GM23338 (cell line): ENCODE measurements around the gene L3MBTL2. TPM values are rescaled to one million over a fixed set of nuclear protein-coding genes. Genes with fewer than 3 reads are reported as not detected.
A peak's percentile ranks its signal among the peaks of the same experiment; 100 is the strongest.

Experiments
- ATAC-seq: fragments of 200-7000 bp; cut with Tn5 transposase; 3 replicates; pipeline ENCODE4 v1.9.1; 2020
- DNase-seq: peaks from one replicate; pipeline ENCODE4 v3.0.0-alpha.2; 2015; ENCODE audit warnings: low spot score
- H2AFZ ChIP-seq: fragments of 200-600 bp; sonication (generic); 2 replicates; pipeline ENCODE4 v1.8.0; 2016; ENCODE audit warnings: antibody characterized with exemption, mild to moderate bottlenecking, moderate library complexity
- H3F3A ChIP-seq: fragments of 200-600 bp; sonication (generic); replicated peaks from 2 replicates; pipeline ENCODE4 v1.8.0; 2017; ENCODE audit warnings: antibody characterized with exemption, mixed run types, low read depth
- H3K27ac ChIP-seq: fragments of 200-600 bp; sonication (generic); 2 replicates; pipeline ENCODE4 v1.6.1; 2016; ENCODE audit warnings: low read depth
- H3K27me3 ChIP-seq: fragments of 200-600 bp; sonication (generic); 2 replicates; pipeline ENCODE4 v1.8.0; 2016; ENCODE audit warnings: mild to moderate bottlenecking, mixed run types, moderate library complexity; ENCODE audit not compliant: insufficient read depth
- H3K36me3 ChIP-seq: fragments of 200-600 bp; sonication (generic); 2 replicates; pipeline ENCODE4 v1.8.0; 2016; ENCODE audit warnings: mild to moderate bottlenecking; ENCODE audit not compliant: insufficient read depth
- H3K4me1 ChIP-seq: fragments of 200-600 bp; sonication (generic); 2 replicates; pipeline ENCODE4 v1.8.0; 2016; ENCODE audit warnings: mild to moderate bottlenecking, moderate library complexity; ENCODE audit not compliant: insufficient read depth
- H3K4me2 ChIP-seq: fragments of 200-600 bp; sonication (generic); 2 replicates; pipeline ENCODE4 v1.7.1; 2017; ENCODE audit warnings: mixed run types
- H3K4me3 ChIP-seq: fragments of 200-600 bp; sonication (generic); 2 replicates; pipeline ENCODE4 v1.6.1; 2016; ENCODE audit warnings: mixed run types
- H3K79me2 ChIP-seq: fragments of 200-600 bp; sonication (generic); replicated peaks from 2 replicates; pipeline ENCODE4 v1.8.0; 2017; ENCODE audit warnings: mild to moderate bottlenecking; ENCODE audit not compliant: insufficient read depth
- H3K9me2 ChIP-seq: fragments of 200-600 bp; sonication (generic); 2 replicates; pipeline ENCODE4 v1.8.0; 2017; ENCODE audit not compliant: insufficient read depth
- H4K20me1 ChIP-seq: fragments of 200-600 bp; sonication (generic); replicated peaks from 2 replicates; pipeline ENCODE4 v1.8.0; 2017; ENCODE audit warnings: mild to moderate bottlenecking; ENCODE audit not compliant: insufficient read depth
- H3K27ac Mint-ChIP-seq: 2 replicates; pipeline ENCODE4 v1.8.0; 2020; ENCODE audit warnings: inconsistent platforms, mild to moderate bottlenecking, moderate library complexity, mixed read lengths
- H3K27me3 Mint-ChIP-seq: 3 replicates; pipeline ENCODE4 v1.8.0; 2022; ENCODE audit warnings: low read depth, mild to moderate bottlenecking, moderate library complexity, mixed read lengths, inconsistent platforms; ENCODE audit not compliant: insufficient read depth, poor library complexity
- H3K36me3 Mint-ChIP-seq: 3 replicates; pipeline ENCODE4 v1.8.0; 2021; ENCODE audit warnings: low read depth, mild to moderate bottlenecking, inconsistent platforms, moderate library complexity, mixed read lengths
- H3K4me1 Mint-ChIP-seq: 3 replicates; pipeline ENCODE4 v1.8.0; 2020; ENCODE audit warnings: mild to moderate bottlenecking, inconsistent platforms, mixed read lengths
- H3K4me3 Mint-ChIP-seq: 3 replicates; pipeline ENCODE4 v1.8.0; 2021; ENCODE audit warnings: moderate library complexity, mild to moderate bottlenecking, inconsistent platforms, mixed read lengths
- H3K9me3 Mint-ChIP-seq: 3 replicates; pipeline ENCODE4 v1.8.0; 2020; ENCODE audit warnings: moderate library complexity, mild to moderate bottlenecking, inconsistent platforms, mixed read lengths
- CREB1 ChIP-seq: fragments of 250-450 bp; sonication (Bioruptor Pico); IDR thresholded peaks from 2 replicates; pipeline ENCODE4 v1.5.0; 2020; ENCODE audit warnings: low read depth, mild to moderate bottlenecking, moderate library complexity
- CTCF ChIP-seq, 2 experiments: fragments of 200-600 bp in 1 of 2; sonication (generic) in 1 of 2; conservative IDR thresholded peaks; 2 replicates each; pipeline versions ENCODE4 v1.5.1 to v1.6.1; 2016 to 2017; ENCODE audit warnings: antibody characterized with exemption in 2 of 2, low read depth in 2 of 2, mild to moderate bottlenecking in 2 of 2, moderate library complexity in 1 of 2
- ETS1 ChIP-seq: IDR thresholded peaks from 2 replicates; pipeline ENCODE4 v1.6.1; 2016; ENCODE audit warnings: antibody characterized with exemption
- EZH2 ChIP-seq: fragments of 200-600 bp; sonication (generic); IDR thresholded peaks from one replicate; pipeline ENCODE4 v1.8.0; 2017; ENCODE audit warnings: antibody characterized with exemption, mild to moderate bottlenecking, low read depth; ENCODE audit not compliant: unreplicated experiment
- EZH2phosphoT487 ChIP-seq: fragments of 200-600 bp; sonication (generic); IDR thresholded peaks from one replicate; pipeline ENCODE4 v1.8.1; 2018; ENCODE audit warnings: antibody characterized with exemption; ENCODE audit not compliant: unreplicated experiment
- JUNB ChIP-seq: IDR thresholded peaks from one replicate; pipeline ENCODE4 v1.6.1; 2016; ENCODE audit warnings: antibody characterized with exemption; ENCODE audit not compliant: unreplicated experiment
- NANOG ChIP-seq: IDR thresholded peaks from 2 replicates; pipeline ENCODE4 v1.6.1; 2016; ENCODE audit warnings: antibody characterized with exemption, borderline replicate concordance
- POLR2AphosphoS5 ChIP-seq: IDR thresholded peaks from 2 replicates; pipeline ENCODE4 v1.6.1; 2016; ENCODE audit warnings: antibody characterized with exemption, low read depth
- STAT1 ChIP-seq: IDR thresholded peaks from one replicate; pipeline ENCODE4 v1.6.1; 2016; ENCODE audit warnings: antibody characterized with exemption; ENCODE audit not compliant: unreplicated experiment
- ZNF114 ChIP-seq: fragments of 250-450 bp; sonication (Bioruptor Pico); IDR thresholded peaks from 2 replicates; pipeline ENCODE4 v1.5.0; 2020; ENCODE audit warnings: mild to moderate bottlenecking, moderate library complexity
- ZNF331 ChIP-seq: fragments of 250-450 bp; sonication (Bioruptor Pico); IDR thresholded peaks from 2 replicates; pipeline ENCODE4 v1.5.0; 2020; ENCODE audit warnings: low read depth, mild to moderate bottlenecking, moderate library complexity
- polyA plus RNA-seq: library from polyadenylated mRNA; unstranded; fragments of >200 nt; fragmentation: Nextera tagmentation; extraction: Ambion mirVana; gene quantifications from 2 replicates; pipeline ENCODE4 v1.2.1, GENCODE V29; 2016
- total RNA-seq: library from RNA; depleted of rRNA; stranded (reverse); fragments of >200 nt; shearing (Covaris generic); gene quantifications from 2 replicates; pipeline ENCODE4 v1.2.3, GENCODE V29; 2014
- TF ChIP-seq, protein P1 (sequence below): IDR thresholded peaks from one replicate; pipeline ENCODE4 v1.6.1; 2018; ENCODE audit warnings: antibody characterized with exemption; ENCODE audit not compliant: unreplicated experiment
- TF ChIP-seq, protein P2 (sequence below): fragments of 250-450 bp; sonication (Bioruptor Pico); IDR thresholded peaks from 2 replicates; pipeline ENCODE4 v1.5.0; 2020; ENCODE audit warnings: mild to moderate bottlenecking, moderate library complexity

L3MBTL2 gene
- total and polyA plus RNA-seq, 2 experiments from 2014 or later, result 13.9 to 27.1 TPM

- Mint-ChIP-seq H3K9me3 (peaks cover 16% of the 10 kb centered on the region), H3K27me3 (peaks cover 8% of the 10 kb centered on the region), H3K4me1 (peaks cover 23% of the 10 kb centered on the region), H3K36me3 (peaks cover 90% of the 10 kb centered on the region), H3K4me3 (no peak overlapping the region; the same call in 2 of the 3 replicates), H3K27ac (peak overlapping the region; percentile 88)
- H2AFZ ChIP-seq, result no peak overlapping the region
- H3K4me1 ChIP-seq, result peaks cover 17% of the 10 kb centered on the region
- H3K4me2 ChIP-seq, result 0 out of 2 replicates have a peak overlapping the region, but pooled peaks have one; percentile 51
- TF ChIP-seq EZH2 (no peak), NANOG (no peak), EZH2phosphoT487 (no peak), POLR2AphosphoS5 (no peak), ZNF331 (no peak), CTCF (conservative IDR thresholded peaks at IDR 0.05; ENCODE audit: low read depth in 2 of 2) (no peak), ZNF114 (no peak), JUNB (no peak), ETS1 (no peak), STAT1 (no peak), CREB1 (no peak)
- TF ChIP-seq, protein P1, sequence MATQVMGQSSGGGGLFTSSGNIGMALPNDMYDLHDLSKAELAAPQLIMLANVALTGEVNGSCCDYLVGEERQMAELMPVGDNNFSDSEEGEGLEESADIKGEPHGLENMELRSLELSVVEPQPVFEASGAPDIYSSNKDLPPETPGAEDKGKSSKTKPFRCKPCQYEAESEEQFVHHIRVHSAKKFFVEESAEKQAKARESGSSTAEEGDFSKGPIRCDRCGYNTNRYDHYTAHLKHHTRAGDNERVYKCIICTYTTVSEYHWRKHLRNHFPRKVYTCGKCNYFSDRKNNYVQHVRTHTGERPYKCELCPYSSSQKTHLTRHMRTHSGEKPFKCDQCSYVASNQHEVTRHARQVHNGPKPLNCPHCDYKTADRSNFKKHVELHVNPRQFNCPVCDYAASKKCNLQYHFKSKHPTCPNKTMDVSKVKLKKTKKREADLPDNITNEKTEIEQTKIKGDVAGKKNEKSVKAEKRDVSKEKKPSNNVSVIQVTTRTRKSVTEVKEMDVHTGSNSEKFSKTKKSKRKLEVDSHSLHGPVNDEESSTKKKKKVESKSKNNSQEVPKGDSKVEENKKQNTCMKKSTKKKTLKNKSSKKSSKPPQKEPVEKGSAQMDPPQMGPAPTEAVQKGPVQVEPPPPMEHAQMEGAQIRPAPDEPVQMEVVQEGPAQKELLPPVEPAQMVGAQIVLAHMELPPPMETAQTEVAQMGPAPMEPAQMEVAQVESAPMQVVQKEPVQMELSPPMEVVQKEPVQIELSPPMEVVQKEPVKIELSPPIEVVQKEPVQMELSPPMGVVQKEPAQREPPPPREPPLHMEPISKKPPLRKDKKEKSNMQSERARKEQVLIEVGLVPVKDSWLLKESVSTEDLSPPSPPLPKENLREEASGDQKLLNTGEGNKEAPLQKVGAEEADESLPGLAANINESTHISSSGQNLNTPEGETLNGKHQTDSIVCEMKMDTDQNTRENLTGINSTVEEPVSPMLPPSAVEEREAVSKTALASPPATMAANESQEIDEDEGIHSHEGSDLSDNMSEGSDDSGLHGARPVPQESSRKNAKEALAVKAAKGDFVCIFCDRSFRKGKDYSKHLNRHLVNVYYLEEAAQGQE, result no peak
- TF ChIP-seq, protein P2, sequence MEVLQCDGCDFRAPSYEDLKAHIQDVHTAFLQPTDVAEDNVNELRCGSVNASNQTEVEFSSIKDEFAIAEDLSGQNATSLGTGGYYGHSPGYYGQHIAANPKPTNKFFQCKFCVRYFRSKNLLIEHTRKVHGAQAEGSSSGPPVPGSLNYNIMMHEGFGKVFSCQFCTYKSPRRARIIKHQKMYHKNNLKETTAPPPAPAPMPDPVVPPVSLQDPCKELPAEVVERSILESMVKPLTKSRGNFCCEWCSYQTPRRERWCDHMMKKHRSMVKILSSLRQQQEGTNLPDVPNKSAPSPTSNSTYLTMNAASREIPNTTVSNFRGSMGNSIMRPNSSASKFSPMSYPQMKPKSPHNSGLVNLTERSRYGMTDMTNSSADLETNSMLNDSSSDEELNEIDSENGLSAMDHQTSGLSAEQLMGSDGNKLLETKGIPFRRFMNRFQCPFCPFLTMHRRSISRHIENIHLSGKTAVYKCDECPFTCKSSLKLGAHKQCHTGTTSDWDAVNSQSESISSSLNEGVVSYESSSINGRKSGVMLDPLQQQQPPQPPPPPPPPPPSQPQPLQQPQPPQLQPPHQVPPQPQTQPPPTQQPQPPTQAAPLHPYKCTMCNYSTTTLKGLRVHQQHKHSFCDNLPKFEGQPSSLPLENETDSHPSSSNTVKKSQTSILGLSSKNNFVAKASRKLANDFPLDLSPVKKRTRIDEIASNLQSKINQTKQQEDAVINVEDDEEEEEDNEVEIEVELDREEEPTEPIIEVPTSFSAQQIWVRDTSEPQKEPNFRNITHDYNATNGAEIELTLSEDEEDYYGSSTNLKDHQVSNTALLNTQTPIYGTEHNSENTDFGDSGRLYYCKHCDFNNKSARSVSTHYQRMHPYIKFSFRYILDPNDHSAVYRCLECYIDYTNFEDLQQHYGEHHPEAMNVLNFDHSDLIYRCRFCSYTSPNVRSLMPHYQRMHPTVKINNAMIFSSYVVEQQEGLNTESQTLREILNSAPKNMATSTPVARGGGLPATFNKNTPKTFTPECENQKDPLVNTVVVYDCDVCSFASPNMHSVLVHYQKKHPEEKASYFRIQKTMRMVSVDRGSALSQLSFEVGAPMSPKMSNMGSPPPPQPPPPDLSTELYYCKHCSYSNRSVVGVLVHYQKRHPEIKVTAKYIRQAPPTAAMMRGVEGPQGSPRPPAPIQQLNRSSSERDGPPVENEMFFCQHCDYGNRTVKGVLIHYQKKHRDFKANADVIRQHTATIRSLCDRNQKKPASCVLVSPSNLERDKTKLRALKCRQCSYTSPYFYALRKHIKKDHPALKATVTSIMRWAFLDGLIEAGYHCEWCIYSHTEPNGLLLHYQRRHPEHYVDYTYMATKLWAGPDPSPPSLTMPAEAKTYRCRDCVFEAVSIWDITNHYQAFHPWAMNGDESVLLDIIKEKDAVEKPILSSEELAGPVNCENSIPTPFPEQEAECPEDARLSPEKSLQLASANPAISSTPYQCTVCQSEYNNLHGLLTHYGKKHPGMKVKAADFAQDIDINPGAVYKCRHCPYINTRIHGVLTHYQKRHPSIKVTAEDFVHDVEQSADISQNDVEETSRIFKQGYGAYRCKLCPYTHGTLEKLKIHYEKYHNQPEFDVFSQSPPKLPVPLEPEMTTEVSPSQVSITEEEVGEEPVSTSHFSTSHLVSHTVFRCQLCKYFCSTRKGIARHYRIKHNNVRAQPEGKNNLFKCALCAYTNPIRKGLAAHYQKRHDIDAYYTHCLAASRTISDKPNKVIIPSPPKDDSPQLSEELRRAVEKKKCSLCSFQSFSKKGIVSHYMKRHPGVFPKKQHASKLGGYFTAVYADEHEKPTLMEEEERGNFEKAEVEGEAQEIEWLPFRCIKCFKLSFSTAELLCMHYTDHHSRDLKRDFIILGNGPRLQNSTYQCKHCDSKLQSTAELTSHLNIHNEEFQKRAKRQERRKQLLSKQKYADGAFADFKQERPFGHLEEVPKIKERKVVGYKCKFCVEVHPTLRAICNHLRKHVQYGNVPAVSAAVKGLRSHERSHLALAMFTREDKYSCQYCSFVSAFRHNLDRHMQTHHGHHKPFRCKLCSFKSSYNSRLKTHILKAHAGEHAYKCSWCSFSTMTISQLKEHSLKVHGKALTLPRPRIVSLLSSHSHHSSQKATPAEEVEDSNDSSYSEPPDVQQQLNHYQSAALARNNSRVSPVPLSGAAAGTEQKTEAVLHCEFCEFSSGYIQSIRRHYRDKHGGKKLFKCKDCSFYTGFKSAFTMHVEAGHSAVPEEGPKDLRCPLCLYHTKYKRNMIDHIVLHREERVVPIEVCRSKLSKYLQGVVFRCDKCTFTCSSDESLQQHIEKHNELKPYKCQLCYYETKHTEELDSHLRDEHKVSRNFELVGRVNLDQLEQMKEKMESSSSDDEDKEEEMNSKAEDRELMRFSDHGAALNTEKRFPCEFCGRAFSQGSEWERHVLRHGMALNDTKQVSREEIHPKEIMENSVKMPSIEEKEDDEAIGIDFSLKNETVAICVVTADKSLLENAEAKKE, result no peak
- peak; percentile 59 for DNase-seq
- H3F3A ChIP-seq, result peaks cover 6% of the 10 kb centered on the region; the same call in 1 of the 2 replicates
- H3K9me2 ChIP-seq, result no peaks in the 10 kb centered on the region
- H3K36me3 ChIP-seq, result peaks cover 26% of the 10 kb centered on the region
- H3K79me2 ChIP-seq, result no peaks in the 10 kb centered on the region
- no peaks in the 10 kb centered on the region for H4K20me1 ChIP-seq
- no peaks in the 10 kb centered on the region for H3K27me3 ChIP-seq
- peak; percentile 90 for ATAC-seq
- H3K27ac ChIP-seq, result peak overlapping the region; percentile 18; the same call in 1 of the 2 replicates
- no peak overlapping the region for H3K4me3 ChIP-seq
Measured at GRCh38 chr22:41217553-41218157, 12.5 kb downstream of the L3MBTL2 start.
